Activated T-helper 1 cell treated with anti-CD3 and anti-CD28 coated beads, Interleukin-12 subunit alpha, Interleukin-12 subunit beta, Interleukin-2, Interleukin-4 antibody, amounts not matched to agents 30 ng/mL and 10 ng/mL and 1 ng/mL, durations not matched to agents 14 hours and 24 hours and 36 hours (primary cell): ENCODE measurements around the gene NR5A1. TPM values are rescaled to one million over a fixed set of nuclear protein-coding genes. Genes with fewer than 3 reads are reported as not detected.

Experiments used
- DNase-seq: peaks from one replicate; pipeline ENCODE4 v3.0.0; 2021; ENCODE audit warnings: low spot score
- H3K27ac Mint-ChIP-seq: one replicate; pipeline ENCODE4 v1.8.0; 2021; ENCODE audit warnings: mild to moderate bottlenecking, mixed read lengths
- H3K27me3 Mint-ChIP-seq: one replicate; pipeline ENCODE4 v1.8.0; 2022; ENCODE audit warnings: mild to moderate bottlenecking, moderate library complexity, mixed read lengths; ENCODE audit not compliant: insufficient read depth
- H3K36me3 Mint-ChIP-seq: one replicate; pipeline ENCODE4 v1.8.0; 2021; ENCODE audit warnings: low read depth, mixed read lengths
- H3K4me1 Mint-ChIP-seq: one replicate; pipeline ENCODE4 v1.8.0; 2021; ENCODE audit warnings: low read depth, mixed read lengths
- H3K4me3 Mint-ChIP-seq: one replicate; pipeline ENCODE4 v1.8.0; 2021; ENCODE audit warnings: mild to moderate bottlenecking, moderate library complexity, mixed read lengths
- H3K9me3 Mint-ChIP-seq: one replicate; pipeline ENCODE4 v1.8.0; 2021; ENCODE audit warnings: mixed read lengths
- intact Hi-C: fragments of 100-400 bp; cut with micrococcal nuclease; formaldehyde crosslinking; loops from one replicate; pipeline ENCODE4 v1.15.1; 2024
- total RNA-seq: library from RNA; stranded (reverse); gene quantifications from 2 replicates; pipeline ENCODE4 v1.2.3, GENCODE V29; 2022

Gene NR5A1
- total RNA-seq, 1 donor from 2014 or later: not detected

GRCh38 chr9:124454296-124454695 lies 52.9 kb downstream of the NR5A1 start:
- H3K4me3 Mint-ChIP-seq: no peak overlapping the region
- no peaks in the 10 kb centered on the region for H3K36me3 Mint-ChIP-seq
- no peak for DNase-seq
- no peaks in the 10 kb centered on the region for H3K9me3 Mint-ChIP-seq
- no peak overlapping the region for H3K27ac Mint-ChIP-seq
- intact Hi-C loops: no loop called here
- no peaks in the 10 kb centered on the region for H3K4me1 Mint-ChIP-seq
- H3K27me3 Mint-ChIP-seq: peaks cover 11% of the 10 kb centered on the region

- intact Hi-C loops: no loop called here
- Mint-ChIP-seq H3K9me3 (no peaks in the 10 kb centered on the region), H3K4me3 (no peak overlapping the region), H3K27ac (no peak overlapping the region), H3K4me1 (no peaks in the 10 kb centered on the region), H3K27me3 (peaks cover 14% of the 10 kb centered on the region), H3K36me3 (no peaks in the 10 kb centered on the region)
- DNase-seq: no peak
Measured at GRCh38 chr9:124453586-124454191, 53.5 kb downstream of the NR5A1 start.

- Mint-ChIP-seq H3K27ac (no peak overlapping the region), H3K36me3 (no peaks in the 10 kb centered on the region), H3K4me1 (no peaks in the 10 kb centered on the region), H3K9me3 (no peaks in the 10 kb centered on the region), H3K4me3 (no peak overlapping the region), H3K27me3 (peaks cover 16% of the 10 kb centered on the region)
- DNase-seq: no peak
- intact Hi-C loops: no loop called here
Measured at GRCh38 chr9:124452841-124453585, 54.2 kb downstream of the NR5A1 start.

- no peak for DNase-seq
- Mint-ChIP-seq H3K36me3 (no peaks in the 10 kb centered on the region), H3K27me3 (peaks cover 16% of the 10 kb centered on the region), H3K4me1 (no peaks in the 10 kb centered on the region), H3K4me3 (no peak overlapping the region), H3K27ac (no peak overlapping the region), H3K9me3 (no peaks in the 10 kb centered on the region)
- intact Hi-C loops: no loop called here
Measured at GRCh38 chr9:124452326-124452725, 54.9 kb downstream of the NR5A1 start.

GRCh38 chr9:124450931-124451661 lies 56.1 kb downstream of the NR5A1 start:
- Mint-ChIP-seq H3K36me3 (no peaks in the 10 kb centered on the region), H3K4me3 (no peak overlapping the region), H3K27me3 (peaks cover 16% of the 10 kb centered on the region), H3K9me3 (no peaks in the 10 kb centered on the region), H3K27ac (no peak overlapping the region), H3K4me1 (no peaks in the 10 kb centered on the region)
- intact Hi-C loops: no loop called here
- DNase-seq: no peak

- Mint-ChIP-seq H3K36me3 (no peaks in the 10 kb centered on the region), H3K4me1 (no peaks in the 10 kb centered on the region), H3K4me3 (no peak within 1 kb of the TSS), H3K9me3 (no peaks in the 10 kb centered on the region), H3K27ac (no peak within 1 kb of the TSS), H3K27me3 (peaks cover 16% of the 10 kb centered on the region)
- DNase-seq: no peak
- intact Hi-C loops: no loop called here
Measured at GRCh38 chr9:124450241-124450924, 56.8 kb downstream of the NR5A1 start, which contains the start of gene ADGRD2. Gene ADGRD2, plus strand, starts transcription at chr9:124450451. Its CDS starts 1,216 bp downstream, at chr9:124451667.

GRCh38 chr9:124449381-124450151 lies 57.6 kb downstream of the NR5A1 start:
- DNase-seq: no peak
- H3K27ac Mint-ChIP-seq: no peak overlapping the region
- no peak overlapping the region for H3K4me3 Mint-ChIP-seq
- H3K4me1 Mint-ChIP-seq: no peaks in the 10 kb centered on the region
- peaks cover 16% of the 10 kb centered on the region for H3K27me3 Mint-ChIP-seq
- no peaks in the 10 kb centered on the region for H3K36me3 Mint-ChIP-seq
- intact Hi-C loops: no loop called here
- no peaks in the 10 kb centered on the region for H3K9me3 Mint-ChIP-seq

- H3K27ac Mint-ChIP-seq: no peak overlapping the region
- no peaks in the 10 kb centered on the region for H3K9me3 Mint-ChIP-seq
Measured at GRCh38 chr9:124448019-124448418, 59.2 kb downstream of the NR5A1 start.

GRCh38 chr9:124447297-124447661 lies 59.9 kb downstream of the NR5A1 start:
- Mint-ChIP-seq H3K9me3 (no peaks in the 10 kb centered on the region), H3K27ac (no peak overlapping the region), H3K4me1 (no peaks in the 10 kb centered on the region), H3K27me3 (peaks cover 21% of the 10 kb centered on the region), H3K36me3 (no peaks in the 10 kb centered on the region), H3K4me3 (no peak overlapping the region)
- intact Hi-C loops: loop anchor here (1.0 kb wide), 1 partner anchor 28 kb away; no protein-coding TSS in a partner anchor
- DNase-seq: no peak

More at GRCh38 chr9:124448019-124448418, 59.2 kb downstream of the NR5A1 start:
- intact Hi-C loops: no loop called here
- Mint-ChIP-seq H3K27me3 (peaks cover 16% of the 10 kb centered on the region), H3K4me1 (no peaks in the 10 kb centered on the region), H3K4me3 (no peak overlapping the region), H3K36me3 (no peaks in the 10 kb centered on the region)
- DNase-seq: no peak

GRCh38 chr9:124444166-124444565 lies 63.0 kb downstream of the NR5A1 start:
- no peaks in the 10 kb centered on the region for H3K36me3 Mint-ChIP-seq
- no peak overlapping the region for H3K4me3 Mint-ChIP-seq
- H3K4me1 Mint-ChIP-seq: no peaks in the 10 kb centered on the region
- H3K27ac Mint-ChIP-seq: no peak overlapping the region
- peaks cover 19% of the 10 kb centered on the region for H3K27me3 Mint-ChIP-seq
- intact Hi-C loops: no loop called here
- H3K9me3 Mint-ChIP-seq: no peaks in the 10 kb centered on the region
- DNase-seq: no peak

- Mint-ChIP-seq H3K4me3 (no peak overlapping the region), H3K27ac (no peak overlapping the region), H3K27me3 (peaks cover 16% of the 10 kb centered on the region), H3K36me3 (no peaks in the 10 kb centered on the region), H3K4me1 (no peaks in the 10 kb centered on the region), H3K9me3 (no peaks in the 10 kb centered on the region)
- intact Hi-C loops: no loop called here
- DNase-seq: no peak
Measured at GRCh38 chr9:124443625-124444024, 63.6 kb downstream of the NR5A1 start.

GRCh38 chr9:124442826-124443225 lies 64.4 kb downstream of the NR5A1 start:
- intact Hi-C loops: no loop called here
- no peak overlapping the region for H3K27ac Mint-ChIP-seq
- no peaks in the 10 kb centered on the region for H3K36me3 Mint-ChIP-seq
- no peak for DNase-seq
- no peak overlapping the region for H3K4me3 Mint-ChIP-seq
- no peaks in the 10 kb centered on the region for H3K4me1 Mint-ChIP-seq
- H3K9me3 Mint-ChIP-seq: no peaks in the 10 kb centered on the region
- peaks cover 15% of the 10 kb centered on the region for H3K27me3 Mint-ChIP-seq
